ENCODE measurements around the gene GXYLT2.
A peak's percentile ranks its signal among the peaks of the same experiment; 100 is the strongest.

GXYLT2 gene, protein sequence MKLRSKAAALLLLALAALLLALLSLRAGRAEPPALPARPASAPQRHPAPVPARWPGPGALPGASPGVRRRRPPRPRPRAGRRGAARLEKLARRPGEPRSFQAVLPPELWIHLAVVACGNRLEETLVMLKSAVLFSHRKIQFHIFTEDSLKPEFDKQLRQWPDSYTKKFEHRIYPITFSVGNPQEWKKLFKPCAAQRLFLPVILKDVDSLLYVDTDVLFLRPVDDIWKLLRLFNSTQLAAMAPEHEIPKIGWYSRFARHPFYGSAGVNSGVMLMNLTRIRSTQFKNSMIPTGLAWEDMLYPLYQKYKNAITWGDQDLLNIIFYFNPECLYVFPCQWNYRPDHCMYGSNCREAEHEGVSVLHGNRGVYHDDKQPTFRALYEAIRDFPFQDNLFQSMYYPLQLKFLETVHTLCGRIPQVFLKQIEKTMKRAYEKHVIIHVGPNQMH

DNA sequence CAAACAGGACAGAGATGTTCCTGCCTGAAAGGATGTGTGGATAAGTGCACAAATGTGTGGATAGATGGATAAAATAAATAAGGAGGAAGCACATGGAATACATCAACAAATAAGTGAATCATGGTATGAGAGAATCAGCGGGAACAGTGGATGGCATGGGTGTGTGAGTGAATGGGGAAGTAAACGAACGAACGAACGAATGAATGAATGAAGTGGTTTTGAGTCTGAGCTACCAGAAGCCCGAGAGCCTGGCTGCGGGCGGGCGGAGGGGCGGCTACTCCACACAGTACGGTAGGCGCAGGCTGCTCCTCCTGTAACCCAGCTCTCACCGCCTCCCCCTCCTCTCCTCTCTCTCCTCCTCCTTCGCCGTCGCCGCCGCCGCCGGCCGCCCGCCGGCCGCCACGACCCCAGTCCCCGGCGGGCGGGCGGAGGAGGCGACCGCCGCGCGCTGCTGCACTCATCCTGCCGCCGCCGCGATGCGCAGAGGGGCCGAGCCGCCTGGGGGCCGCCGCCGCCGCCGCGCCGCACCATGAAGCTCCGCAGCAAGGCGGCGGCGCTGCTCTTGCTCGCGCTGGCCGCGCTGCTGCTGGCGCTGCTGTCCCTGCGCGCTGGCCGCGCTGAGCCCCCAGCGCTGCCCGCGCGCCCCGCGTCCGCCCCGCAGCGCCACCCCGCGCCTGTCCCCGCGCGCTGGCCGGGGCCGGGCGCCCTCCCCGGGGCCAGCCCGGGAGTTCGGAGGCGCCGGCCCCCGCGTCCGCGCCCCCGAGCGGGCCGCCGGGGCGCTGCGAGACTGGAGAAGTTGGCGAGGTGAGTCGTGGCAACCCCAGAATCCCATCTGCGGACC lies at the start of gene GXYLT2:
TSS of gene GXYLT2 (plus strand) at position 342 of the 841 bp plus-strand sequence. CDS start at position 530, 188 bp downstream.
- DNase-seq (ENCODE audit: low spot score), result no peak

GRCh38 chr3:72839057-72839456 lies 48.8 kb upstream of the GXYLT2 start:
- no peak for DNase-seq (ENCODE audit: low spot score)

DNA sequence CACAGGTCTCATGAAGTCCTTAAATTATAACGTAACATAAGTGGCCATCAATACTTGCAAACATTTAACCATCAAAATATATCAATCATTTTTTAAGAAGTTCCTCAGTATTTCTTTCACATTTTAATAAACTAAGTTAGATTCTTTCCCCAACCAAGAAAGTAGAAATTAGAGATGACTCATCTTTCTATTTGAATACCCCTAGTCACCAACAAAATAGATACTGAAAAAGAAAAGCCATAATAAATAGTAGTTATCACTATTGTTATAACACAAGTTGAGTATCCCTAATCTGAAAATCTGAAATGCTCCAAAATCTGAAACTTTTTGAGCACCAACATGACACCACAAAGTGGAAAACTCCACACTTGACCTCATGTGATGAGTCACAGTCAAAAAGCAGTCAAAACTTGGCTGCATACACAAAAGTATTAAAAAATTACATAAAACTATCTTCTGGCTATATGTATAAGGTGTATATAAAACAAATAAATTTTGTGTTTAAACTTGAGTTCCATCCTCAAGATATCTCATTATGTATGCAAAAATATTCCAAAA lies 43.3 kb upstream of the GXYLT2 start:
- DNase-seq (ENCODE audit: low spot score), result no peak

DNA sequence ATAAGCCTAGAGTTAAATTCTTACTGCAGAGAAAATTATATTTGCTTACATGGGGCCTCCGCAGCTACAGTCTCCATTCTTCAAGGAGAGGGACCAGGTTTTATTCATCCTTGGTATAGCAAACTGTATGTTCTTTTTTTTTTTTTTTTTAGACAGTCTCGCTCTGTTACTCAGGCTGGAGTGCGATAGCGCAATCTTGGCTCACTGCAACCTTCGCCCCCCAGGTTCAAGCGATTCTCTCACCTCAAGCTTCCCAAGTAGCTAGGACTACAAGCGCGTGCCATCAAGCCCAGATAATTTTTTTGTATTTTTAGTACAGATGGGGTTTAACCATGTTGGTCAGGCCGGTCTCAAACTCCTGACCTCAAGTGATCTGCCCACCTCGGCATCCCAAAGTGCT lies 41.7 kb upstream of the GXYLT2 start:
- no peak for DNase-seq (ENCODE audit: low spot score)

- DNase-seq (ENCODE audit: low spot score), result no peak
Measured at GRCh38 chr3:72847282-72847681, 40.6 kb upstream of the GXYLT2 start.

DNA sequence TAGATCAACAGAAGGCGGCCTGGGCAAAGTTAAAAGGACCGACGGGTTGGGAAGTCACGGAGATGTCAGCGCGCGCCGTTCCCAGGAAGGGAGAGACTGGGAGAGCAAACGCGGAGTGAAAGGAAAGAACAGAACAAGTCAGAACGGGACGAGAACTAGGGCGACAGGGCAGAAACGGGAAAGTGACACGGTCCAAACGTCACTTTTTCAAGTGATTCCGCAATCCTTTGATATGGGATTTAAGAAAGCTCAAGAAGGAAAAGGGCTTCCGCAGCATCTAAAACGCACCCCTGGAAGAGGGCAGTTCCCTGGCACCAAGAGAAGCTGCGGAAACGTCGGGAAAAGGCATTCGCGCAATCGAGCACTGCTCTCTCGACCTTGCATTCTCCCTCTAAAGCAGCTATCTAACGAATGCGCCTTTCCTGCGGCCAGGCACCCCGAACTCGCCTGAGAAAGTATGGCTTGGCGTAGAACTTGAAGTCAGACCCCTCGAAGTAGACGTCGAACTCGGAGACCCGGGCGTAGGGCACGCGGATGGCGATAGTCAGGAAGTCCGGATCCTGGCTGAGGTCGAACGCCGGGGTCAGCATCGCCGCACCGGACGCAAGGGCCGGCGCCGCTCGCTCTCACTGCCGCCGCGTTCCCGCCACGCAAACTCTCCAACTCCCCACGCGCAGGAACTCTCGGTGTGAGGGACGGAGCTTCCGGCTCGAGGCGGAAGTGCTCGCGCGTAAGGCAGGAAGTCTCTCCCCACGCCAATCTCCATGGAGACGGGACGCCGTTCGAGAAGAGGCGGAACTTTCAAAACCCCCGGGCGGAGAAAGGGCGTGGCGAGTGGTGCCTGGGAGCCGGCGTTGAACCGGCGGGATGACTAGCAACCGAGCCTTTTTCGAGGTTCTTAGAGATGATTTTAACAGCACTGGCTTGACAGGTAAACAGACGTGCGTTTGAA lies 39.8 kb upstream of the GXYLT2 start, which contains the start of gene SHQ1:
TSS of gene SHQ1 (minus strand) at position 695 of the 952 bp plus-strand sequence. CDS start at position 590, 105 bp downstream.
- peak; percentile 93 for DNase-seq (ENCODE audit: low spot score)

DNA sequence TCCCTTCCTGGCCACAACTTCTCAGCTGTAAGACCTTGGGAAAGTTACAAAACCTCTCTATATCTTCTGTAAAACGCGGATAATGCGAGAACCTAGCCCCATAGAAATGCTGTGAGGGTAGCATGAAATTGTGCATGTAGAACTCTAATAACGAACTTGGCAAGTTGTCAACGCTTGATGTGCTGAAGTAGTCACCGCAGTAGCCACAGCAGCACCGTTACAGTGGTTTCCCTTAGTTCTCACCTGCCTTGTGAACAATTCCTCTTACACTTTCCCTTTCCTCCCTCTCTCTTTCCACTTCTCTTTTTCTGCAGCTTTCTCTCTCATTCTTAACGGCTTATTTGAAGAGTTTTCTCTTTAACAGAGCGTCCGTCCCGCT lies 39.2 kb upstream of the GXYLT2 start:
- no peak for DNase-seq (ENCODE audit: low spot score)

DNA sequence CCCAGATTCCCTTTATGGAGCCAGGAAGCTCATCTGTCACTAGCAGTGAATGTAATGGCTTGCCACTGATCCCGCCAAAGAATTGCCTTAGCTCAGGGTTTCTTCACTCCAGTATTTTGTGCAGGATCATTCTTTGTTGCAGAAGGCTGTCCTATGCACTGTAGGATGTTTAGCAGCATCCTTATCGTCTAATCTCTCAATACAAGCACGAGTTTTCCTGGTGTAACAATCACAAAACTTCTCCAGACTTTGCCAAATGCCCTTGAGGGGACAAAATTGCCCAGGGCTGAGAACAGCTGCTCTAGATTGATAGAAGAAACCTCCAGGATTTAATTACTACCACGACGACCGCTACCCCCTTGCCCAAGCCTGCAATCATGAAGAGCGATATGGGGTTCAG lies 32.8 kb upstream of the GXYLT2 start:
- DNase-seq (ENCODE audit: low spot score), result no peak

GRCh38 chr3:72860053-72860452 lies 27.8 kb upstream of the GXYLT2 start:
- no peak for DNase-seq (ENCODE audit: low spot score)

DNA sequence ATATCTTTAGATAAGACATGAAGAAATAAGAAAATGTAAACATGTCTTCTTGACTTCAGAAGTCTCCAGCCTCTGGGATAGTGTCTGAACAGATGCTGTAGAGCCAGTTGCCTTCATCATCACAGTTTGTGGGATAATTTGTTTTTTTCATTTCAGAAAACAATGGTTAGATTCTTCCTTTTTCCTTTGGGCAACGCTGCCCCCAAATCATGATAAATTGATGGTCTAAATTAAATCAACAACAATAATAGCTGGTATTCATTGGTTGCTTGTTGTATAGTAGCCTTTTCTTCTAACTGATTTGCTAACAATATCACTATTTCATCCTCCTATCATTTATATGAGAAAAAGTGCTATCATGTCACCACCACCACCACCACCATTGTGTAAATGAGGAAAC lies 27.0 kb upstream of the GXYLT2 start:
- DNase-seq (ENCODE audit: low spot score), result no peak

- DNase-seq (ENCODE audit: low spot score), result no peak
Measured at GRCh38 chr3:72862314-72863090, 25.3 kb upstream of the GXYLT2 start.

- no peak for DNase-seq (ENCODE audit: low spot score)
Measured at GRCh38 chr3:72872183-72872582, 15.7 kb upstream of the GXYLT2 start.

GRCh38 chr3:72887343-72887704 lies 522 bp upstream of the GXYLT2 start:
- no peak for DNase-seq (ENCODE audit: low spot score)

DNA sequence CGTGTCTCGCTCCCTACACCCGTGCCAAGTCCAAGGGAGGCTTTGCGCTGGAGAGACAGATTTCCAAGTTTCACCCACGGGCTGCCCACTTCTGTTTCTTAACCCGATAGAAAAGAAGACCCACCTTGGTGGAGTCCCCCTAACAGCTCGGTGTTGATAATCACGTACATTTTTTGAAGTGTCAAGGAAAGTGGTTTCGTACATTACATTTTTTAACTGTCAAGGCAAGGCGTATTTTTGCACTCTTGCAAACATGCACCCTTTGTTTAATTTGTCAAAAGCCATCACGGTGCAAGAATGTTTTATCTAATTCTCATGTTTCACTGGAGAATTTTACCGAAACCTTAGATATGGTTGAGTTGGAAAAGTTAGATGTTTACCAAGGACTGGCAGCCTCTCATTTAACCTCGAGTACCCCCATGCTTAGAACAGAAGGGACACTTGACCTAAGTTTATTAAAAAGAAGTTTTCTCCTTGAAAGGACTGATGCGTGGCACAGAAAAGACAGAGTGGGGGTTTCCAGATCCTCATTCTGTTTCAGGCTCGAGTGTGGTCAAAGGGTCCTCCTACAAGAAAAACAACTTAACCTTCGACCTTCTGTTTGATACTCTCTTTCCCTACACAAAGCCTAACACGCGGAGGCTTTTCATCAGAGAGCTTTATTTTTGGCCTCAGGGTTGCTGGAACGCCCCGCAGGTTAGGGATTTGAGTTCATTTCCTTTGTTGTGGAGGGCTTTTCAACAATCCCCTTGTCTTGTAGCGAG lies 882 bp downstream of the GXYLT2 start:
- DNase-seq (ENCODE audit: low spot score), result no peak

DNA sequence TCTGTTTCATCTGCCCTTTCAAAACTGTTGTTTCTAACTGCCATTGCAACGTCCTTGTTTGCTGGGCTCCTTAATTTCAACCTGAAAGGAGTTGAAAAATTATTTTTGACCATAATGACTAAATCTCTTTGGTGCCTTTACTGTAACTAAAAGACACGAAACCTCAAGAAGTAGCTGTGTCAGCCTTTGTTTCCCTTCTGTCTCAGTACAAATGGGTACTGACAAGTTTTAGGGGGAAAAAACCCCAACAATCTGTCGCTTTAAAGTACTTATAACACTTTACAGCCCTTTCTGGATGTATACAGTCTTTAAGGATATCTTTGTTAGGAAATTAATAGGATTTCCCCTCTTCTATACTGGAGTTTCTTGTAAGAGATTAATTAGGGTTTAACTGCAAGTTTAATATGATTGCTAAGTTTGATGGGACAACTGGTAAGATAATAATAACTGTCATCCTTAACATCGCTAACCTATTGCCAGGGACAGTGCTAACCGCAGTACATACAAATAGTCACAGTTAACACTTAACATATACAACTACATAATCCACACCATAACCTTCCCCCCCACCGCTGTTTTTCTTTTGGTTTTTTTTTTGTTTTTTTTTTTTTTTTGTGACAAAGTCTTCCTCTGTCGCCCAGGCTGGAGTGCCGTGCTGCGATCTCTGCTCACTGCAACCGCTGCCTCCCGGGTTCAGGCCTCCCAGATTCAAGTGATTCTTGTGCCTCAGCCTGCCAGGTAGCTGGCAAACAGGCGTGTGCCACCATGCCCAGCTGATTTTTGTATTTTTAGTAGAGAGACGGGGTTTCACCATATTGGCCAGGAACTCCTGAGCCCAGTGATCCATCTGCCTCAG lies 1.7 kb downstream of the GXYLT2 start:
- no peak for DNase-seq (ENCODE audit: low spot score)

DNA sequence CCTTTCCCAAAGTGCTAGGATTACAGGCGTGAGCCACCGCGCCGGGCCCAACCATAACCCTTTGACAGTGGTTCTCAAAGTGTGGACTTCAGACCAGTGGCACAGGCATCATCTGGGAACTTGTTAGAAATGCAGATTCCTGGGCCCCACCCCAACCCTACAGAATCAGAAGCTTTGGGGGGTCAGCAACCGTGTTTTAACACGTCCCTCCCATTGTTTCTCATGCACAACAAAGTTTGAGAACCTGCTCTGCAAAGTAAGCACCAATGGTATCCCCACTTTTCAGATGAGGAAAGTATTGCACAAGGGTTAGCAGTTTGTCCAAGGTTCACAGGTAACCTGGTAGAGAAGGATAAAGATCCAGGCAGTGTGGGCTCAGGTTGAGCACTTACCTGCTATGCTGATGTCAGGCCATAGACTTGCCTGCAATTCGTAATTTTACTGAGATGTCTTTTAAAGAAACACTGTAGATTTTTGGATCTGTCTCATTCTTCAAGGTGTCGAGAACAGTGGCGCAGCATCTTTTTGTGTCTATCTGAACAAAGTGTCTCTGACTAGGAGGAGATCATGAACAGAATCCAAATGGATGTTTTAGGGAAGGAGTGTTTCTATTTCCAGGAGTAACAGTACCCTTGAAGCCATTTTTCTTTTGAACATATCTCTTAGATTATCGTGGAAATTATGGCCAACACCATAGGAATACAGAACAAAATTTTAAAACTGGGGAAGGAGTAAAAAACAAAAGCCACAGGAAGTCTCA lies 2.5 kb downstream of the GXYLT2 start:
- no peak for DNase-seq (ENCODE audit: low spot score)

DNA sequence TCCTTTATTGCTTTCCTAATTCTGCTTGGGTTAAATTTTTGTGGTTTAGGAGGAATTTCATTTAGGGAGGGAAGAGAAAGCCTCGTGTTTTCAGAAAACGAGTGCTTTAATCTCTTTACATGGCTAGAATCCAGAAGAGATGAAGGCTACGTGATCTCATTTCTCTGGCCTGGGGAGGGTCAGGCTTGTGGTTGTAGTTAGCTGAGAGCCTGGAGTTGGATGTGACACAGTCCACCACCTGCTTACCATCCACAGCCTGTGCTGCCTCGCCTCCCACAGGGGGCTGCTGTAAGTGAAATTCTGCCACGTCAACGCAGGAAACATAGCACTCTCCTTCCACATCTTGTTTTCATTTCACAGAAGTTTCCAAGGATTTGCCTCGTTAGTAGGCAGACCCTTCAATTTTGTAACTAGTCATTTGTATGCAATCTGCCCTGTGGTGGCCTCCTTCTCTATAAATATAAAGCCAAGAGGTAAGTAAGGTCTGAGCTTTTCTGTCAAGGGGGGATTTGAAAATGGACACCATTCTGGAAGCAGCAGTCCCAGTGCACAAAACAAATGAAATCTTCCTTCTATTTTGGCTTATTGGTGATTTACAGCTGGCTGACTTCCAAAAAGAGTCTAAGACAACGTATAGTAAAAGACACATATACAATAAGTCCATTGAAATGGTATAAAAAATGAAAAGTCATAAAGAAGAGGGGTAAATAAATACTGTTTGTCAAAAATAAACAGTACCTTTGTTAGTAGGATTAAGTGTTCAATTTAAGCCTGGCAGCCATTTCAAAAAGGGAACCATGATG lies 3.4 kb downstream of the GXYLT2 start:
- no peak for DNase-seq (ENCODE audit: low spot score)
